Pancreas (tissue), 10 donors: ENCODE measurements around the gene SRPK2. TPM values are rescaled to one million over a fixed set of nuclear protein-coding genes. Genes with fewer than 3 reads are reported as not detected.

Experiments used
- ATAC-seq, 4 donors: fragments of 200-7000 bp; cut with Tn5 transposase; one replicate each; pipeline versions ENCODE4 v1.8.0 to v1.9.1; 2020; ENCODE audit warnings: mild to moderate bottlenecking in 4 of 4, moderate library complexity in 4 of 4
- DNase-seq, 6 donors: peaks; one replicate each; pipeline ENCODE4 v3.0.0-alpha.2; 2020
- FAIRE-seq: peaks from 2 replicates; lab custom pipeline; 2012; peaks lifted over from hg19 to GRCh38; lab: Jason Lieb, UNC
- H3K27ac ChIP-seq, 4 donors: fragments of 200-600 bp; sonication (generic); 1 replicate in 3 of 4; 2 replicates in 1 of 4; pipeline versions ENCODE4 v1.5.0 to v1.8.0; 2020
- H3K27me3 ChIP-seq, 4 donors: fragments of 200-600 bp; one replicate each; pipeline ENCODE4 v1.8.0; 2021
- H3K36me3 ChIP-seq, 3 donors: fragments of 200-600 bp; sonication (generic) in 1 of 3; one replicate each; pipeline versions ENCODE4 v1.5.0 to v1.8.0; 2020 to 2021
- H3K4me1 ChIP-seq, 3 donors: fragments of 200-600 bp; one replicate each; pipeline ENCODE4 v1.8.0; 2021
- H3K4me3 ChIP-seq, 4 donors: fragments of 200-600 bp; sonication (generic) in 2 of 4; one replicate each; pipeline versions ENCODE4 v1.5.0 to v1.8.0; 2020 to 2021
- H3K9me3 ChIP-seq, 4 donors: fragments of 200-600 bp; one replicate each; pipeline ENCODE4 v1.8.0; 2021
- CTCF ChIP-seq, 4 donors: fragments of 200-600 bp; sonication (generic) in 3 of 4; IDR thresholded peaks; one replicate each; pipeline versions ENCODE4 v1.5.0 to v1.8.0; 2021; ENCODE audit warnings: antibody characterized with exemption in 4 of 4
- WGBS, 2 donors: extraction: QIAGEN DNeasy Blood & Tissue Kit; methylation state at CpG; one replicate each; pipeline ENCODE4 v1.1.7; 2013; 5-methylcytosine and 5-hydroxymethylcytosine counted together
- intact Hi-C, 3 donors: fragments of 100-400 bp; cut with DNase I; formaldehyde crosslinking; loops; one replicate each; pipeline versions ENCODE4 v1.11.1 to v1.14.2; 2022
- polyA plus RNA-seq, 2 donors: library from polyadenylated mRNA; stranded (reverse); fragments of 200-250 nt; gene quantifications; one replicate each; pipeline ENCODE4 v1.2.3, GENCODE V29; 2013
- total RNA-seq, 6 donors: library from RNA; stranded (reverse); fragmentation: NEBNext Ultra II Directional in 4 of 6; extraction: Animal tissue kit (Norgen Biotek cat#: 25700) in 4 of 6; gene quantifications; one replicate each; pipeline versions ENCODE4 v1.2.1 to v1.2.4, GENCODE V29; 2021 to 2023
- donor health status: healthy with polysubstance abuse.
- donor health status: DM: no; HTN: no; CAD: no; lungs with moderate emphysema.
- donor health status: DM: no; HTN: no; CAD: no.
- donor health status: control.
- donor health status: control.
- donor health status: Bipolar disorder and iron deficiency.
- donor health status: DM: yes; HTN: yes; CAD: no.
- donor health status: DM: no; HTN: no; CAD: no.
- donor health status: DM: no; HTN: no; CAD: no.
- donor health status: DM: yes; HTN: yes; CAD: no.

SRPK2 gene
- total and polyA plus RNA-seq, 8 donors = 6.5 to 27.4 (median 16.4) TPM

- Histone ChIP-seq H3K27ac (no peak overlapping the region), H3K36me3 (no peaks in the 10 kb centered on the region), H3K4me1 (peaks cover 0 to 7% (median 0%) of the 10 kb centered on the region in 3 donors), H3K27me3 (no peaks in the 10 kb centered on the region), H3K4me3 (no peak overlapping the region), H3K9me3 (no peaks in the 10 kb centered on the region)
- ATAC-seq (no peak), FAIRE-seq (no peak), DNase-seq (no peak)
- intact Hi-C loops = no loop called here
- TF ChIP-seq CTCF (IDR thresholded peaks at IDR 0.05) = no peak
- 93 to 94% methylated on average over 20 of the region's 20 CpGs for WGBS, 2 donors
Observed at GRCh38 chr7:105228555-105228954, 160.2 kb downstream of the SRPK2 start.

GRCh38 chr7:105227391-105227790, 161.3 kb downstream of the SRPK2 start:
- intact Hi-C loops = no loop called here
- FAIRE-seq (no peak), ATAC-seq (no peak), DNase-seq (no peak)
- no peaks in the 10 kb centered on the region for H3K27me3 ChIP-seq
- H3K4me1 ChIP-seq = peaks cover 0 to 7% (median 4%) of the 10 kb centered on the region in 3 donors
- TF ChIP-seq CTCF (IDR thresholded peaks at IDR 0.05) = no peak
- 81 to 86% methylated on average over 2 of the region's 2 CpGs for WGBS, 2 donors
- no peak overlapping the region for H3K4me3 ChIP-seq
- H3K27ac ChIP-seq = no peak overlapping the region
- no peaks in the 10 kb centered on the region for H3K36me3 ChIP-seq
- no peaks in the 10 kb centered on the region for H3K9me3 ChIP-seq

GRCh38 chr7:105224884-105225651, 163.7 kb downstream of the SRPK2 start:
- Histone ChIP-seq H3K27me3 (no peaks in the 10 kb centered on the region), H3K4me3 (no peak overlapping the region), H3K27ac (peak overlapping the region in 1 of 4 donors; percentile 7), H3K4me1 (peaks cover 0 to 8% (median 8%) of the 10 kb centered on the region in 3 donors), H3K9me3 (no peaks in the 10 kb centered on the region), H3K36me3 (no peaks in the 10 kb centered on the region)
- 57 to 58% methylated on average over 6 of the region's 6 CpGs for WGBS, 2 donors
- no peak for FAIRE-seq
- ATAC-seq = peak; percentile 73 to 94 (median 84)
- TF ChIP-seq CTCF (IDR thresholded peaks at IDR 0.05) = no peak
- intact Hi-C loops = no loop called here
- no peak for DNase-seq

- Histone ChIP-seq H3K4me1 (peaks cover 4 to 16% (median 15%) of the 10 kb centered on the region in 3 donors), H3K36me3 (no peaks in the 10 kb centered on the region), H3K9me3 (no peaks in the 10 kb centered on the region), H3K4me3 (no peak overlapping the region), H3K27ac (no peak overlapping the region), H3K27me3 (no peaks in the 10 kb centered on the region)
- WGBS, 2 donors = 89 to 92% methylated on average over 5 of the region's 5 CpGs
- ATAC-seq (no peak), FAIRE-seq (no peak), DNase-seq (no peak)
- intact Hi-C loops = no loop called here
- TF ChIP-seq CTCF (IDR thresholded peaks at IDR 0.05) = no peak
Observed at GRCh38 chr7:105222953-105223352, 165.8 kb downstream of the SRPK2 start.

- no peak for TF ChIP-seq CTCF (IDR thresholded peaks at IDR 0.05)
- Histone ChIP-seq H3K27me3 (no peaks in the 10 kb centered on the region), H3K27ac (no peak overlapping the region), H3K4me1 (peaks cover 4 to 15% (median 11%) of the 10 kb centered on the region in 3 donors), H3K36me3 (no peaks in the 10 kb centered on the region), H3K4me3 (no peak overlapping the region), H3K9me3 (no peaks in the 10 kb centered on the region)
- 34 to 36% methylated on average over 2 of the region's 2 CpGs for WGBS, 2 donors
- DNase-seq (no peak), FAIRE-seq (no peak), ATAC-seq (peak; percentile 56 to 77 (median 72))
- intact Hi-C loops = no loop called here
Observed at GRCh38 chr7:105219771-105220160, 169.0 kb downstream of the SRPK2 start.
